HepG2 (cell line): Measurements from ENCODE around the gene BICRAL. TPM values are rescaled to one million over a fixed set of nuclear protein-coding genes. Genes with fewer than 3 reads are reported as not detected.

ENCODE experiments used
- ATAC-seq: fragments of 200-7000 bp; cut with Tn5 transposase; 3 replicates; pipeline ENCODE4 v1.9.1; 2020; ENCODE audit warnings: mild to moderate bottlenecking, moderate library complexity
- BruUV-seq: library from RNA; stranded (reverse); fragments of 400-500 nt; replicated peaks from 2 replicates; lab custom pipeline; 2021; lab: Mats Ljungman, UMichigan
- CTCF ChIA-PET: fragments of 300-600 bp; formaldehyde crosslinking; extraction: SDS; loops from one replicate; lab custom pipeline; 2021; ENCODE audit warnings: low total read pairs, inconsistent platforms, low intra/inter-chr PET ratio; lab: Yijun Ruan, JAX
- POLR2A ChIA-PET: fragments of 350-600 bp; sonication (Branson Sonifier 250); formaldehyde crosslinking; loops from one replicate; lab custom pipeline; 2020; ENCODE audit warnings: antibody characterized with exemption, inconsistent platforms; lab: Yijun Ruan, JAX
- DNase-seq: peaks from one replicate; pipeline ENCODE4 v3.0.0-alpha.2; 2015; ENCODE audit warnings: low spot score
- FAIRE-seq: peaks from 3 replicates; lab custom pipeline; 2011; peaks lifted over from hg19 to GRCh38; lab: Jason Lieb, UNC
- H2AFZ ChIP-seq: one replicate; pipeline ENCODE4 v1.6.1; 2011; ENCODE audit warnings: low read length, inconsistent platforms
- H3K27ac ChIP-seq: fragments of 300-600 bp; 3 replicates; pipeline ENCODE4 v1.8.0; 2011; ENCODE audit warnings: mixed run types, mild to moderate bottlenecking, mixed read lengths, low read length, inconsistent platforms; ENCODE audit not compliant: insufficient read depth; ENCODE audit errors: extremely low read length
- H3K27me3 ChIP-seq, 2 experiments: fragments of 200-600 bp in 1 of 2; 2 replicates in 1 of 2; 3 replicates in 1 of 2; pipeline versions ENCODE4 v1.6.0 to v1.8.0; 2011; ENCODE audit warnings: low read length in 2 of 2, mild to moderate bottlenecking in 2 of 2, moderate library complexity in 2 of 2, inconsistent platforms in 1 of 2; ENCODE audit not compliant: insufficient read depth in 2 of 2, control insufficient read depth in 1 of 2
- H3K36me3 ChIP-seq, 2 experiments: fragments of 200-600 bp in 1 of 2; replicated peaks in 1 of 2; 2 replicates in 1 of 2; 3 replicates in 1 of 2; pipeline versions ENCODE4 v1.5.1 to v1.8.0; 2011; ENCODE audit warnings: low read length in 2 of 2, inconsistent platforms in 1 of 2; ENCODE audit not compliant: insufficient read depth in 2 of 2, control insufficient read depth in 1 of 2
- H3K4me1 ChIP-seq: 2 replicates; pipeline ENCODE4 v1.5.1; 2012; ENCODE audit warnings: low read length, inconsistent platforms; ENCODE audit not compliant: insufficient read depth
- H3K4me2 ChIP-seq: 2 replicates; pipeline ENCODE4 v1.6.0; 2011; ENCODE audit warnings: low read depth, low read length, inconsistent platforms
- H3K4me3 ChIP-seq, 3 experiments: fragments of 200-600 bp in 1 of 3; sonication (generic), shearing (Covaris generic) in 1 of 3; replicated peaks in 1 of 3; 2 replicates each; pipeline ENCODE4 v1.5.1; 2011 to 2016; ENCODE audit warnings: low read length in 3 of 3, inconsistent platforms in 2 of 3, low read depth in 2 of 3, mild to moderate bottlenecking in 2 of 3, control low read depth in 1 of 3, mixed read lengths in 1 of 3; ENCODE audit not compliant: insufficient read depth in 1 of 3
- H3K79me2 ChIP-seq: one replicate; pipeline ENCODE4 v1.6.1; 2011; ENCODE audit warnings: low read length, inconsistent platforms; ENCODE audit not compliant: insufficient read depth
- H3K9ac ChIP-seq: 2 replicates; pipeline ENCODE4 v1.6.0; 2011; ENCODE audit warnings: mild to moderate bottlenecking, low read depth, low read length, inconsistent platforms; ENCODE audit not compliant: insufficient read depth
- H3K9me3 ChIP-seq: 2 replicates; pipeline ENCODE4 v1.5.1; 2012; ENCODE audit warnings: mild to moderate bottlenecking, low read length
- H4K20me1 ChIP-seq: 2 replicates; pipeline ENCODE4 v1.6.0; 2011; ENCODE audit warnings: inconsistent platforms, mild to moderate bottlenecking, low read length, moderate library complexity; ENCODE audit not compliant: insufficient read depth
- GABPB1 ChIP-seq: IDR thresholded peaks from 2 replicates; pipeline ENCODE4 v1.6.1; 2016; ENCODE audit warnings: mild to moderate bottlenecking, missing genetic modification reagents, moderate library complexity, missing compliant biosample characterization
- HIVEP1 ChIP-seq: sonication (generic); formaldehyde crosslinking; IDR thresholded peaks from 2 replicates; pipeline ENCODE4 v1.4.0; 2020; ENCODE audit warnings: mild to moderate bottlenecking, missing genetic modification reagents
- KDM3A ChIP-seq: IDR thresholded peaks from 2 replicates; pipeline ENCODE4 v1.6.1; 2018; ENCODE audit warnings: low read depth, missing compliant biosample characterization
- KMT2A ChIP-seq: sonication (generic); formaldehyde crosslinking; IDR thresholded peaks from 2 replicates; pipeline ENCODE4 v1.4.0; 2020; ENCODE audit warnings: missing genetic modification reagents
- MAFK ChIP-seq, 2 experiments: IDR thresholded peaks in 1 of 2; conservative IDR thresholded peaks in 1 of 2; 2 replicates each; pipeline ENCODE4 v1.6.1; 2011; ENCODE audit warnings: improper control_type of control experiment in 2 of 2, low read length in 2 of 2
- MED13 ChIP-seq: sonication (generic); formaldehyde crosslinking; IDR thresholded peaks from 2 replicates; pipeline ENCODE4 v1.5.0; 2020; ENCODE audit warnings: missing genetic modification reagents
- ZFP41 ChIP-seq: sonication (generic); formaldehyde crosslinking; IDR thresholded peaks from 2 replicates; pipeline ENCODE4 v1.4.0; 2020; ENCODE audit warnings: mild to moderate bottlenecking, missing genetic modification reagents, borderline replicate concordance
- ZNF121 ChIP-seq: sonication (generic); formaldehyde crosslinking; IDR thresholded peaks from 2 replicates; pipeline ENCODE4 v1.5.0; 2020; ENCODE audit warnings: mild to moderate bottlenecking, missing genetic modification reagents
- ZNF496 ChIP-seq: sonication (generic); formaldehyde crosslinking; IDR thresholded peaks from 2 replicates; pipeline ENCODE4 v1.8.1; 2023; ENCODE audit warnings: mild to moderate bottlenecking, moderate library complexity, missing genetic modification reagents; ENCODE audit not compliant: insufficient replicate concordance
- ZNF737 ChIP-seq: sonication (generic); formaldehyde crosslinking; IDR thresholded peaks from 2 replicates; pipeline ENCODE4 v1.5.0; 2020; ENCODE audit warnings: missing genetic modification reagents, mild to moderate bottlenecking, borderline replicate concordance
- WGBS: methylation state at CpG from one replicate; pipeline ENCODE4 v1.1.6; 2017; ENCODE audit warnings: low lambda C conversion rate; 5-methylcytosine and 5-hydroxymethylcytosine counted together
- in situ Hi-C: cut with HindIII; loops from 2 replicates; pipeline ENCODE4 v1.10.0; 2017; ENCODE audit warnings: low pct_unique_long_range_greater_than_20kb; ENCODE audit not compliant: extremely low pct_ligation_motif_present
- intact Hi-C: fragments of 100-400 bp; cut with micrococcal nuclease; formaldehyde crosslinking; loops from one replicate; pipeline ENCODE4 v1.10.0; 2022; ENCODE audit not compliant: unreplicated experiment
- polyA plus RNA-seq, 8 experiments: library from polyadenylated mRNA; depleted of rRNA in 3 of 8; stranded (reverse) in 7 of 8; unstranded in 1 of 8; fragments of >200 nt; fragmentation: Illumina TruSeq in 4 of 8; extraction: Trizol in 4 of 8; gene quantifications; 2 replicates each; pipeline versions ENCODE4 v1.2.1 to v1.2.3, GENCODE V29; 2011 to 2016; ENCODE audit warnings: low read depth in 4 of 8, missing spikeins in 1 of 8, mixed read lengths in 1 of 8; ENCODE audit not compliant: insufficient read depth in 1 of 8
- total RNA-seq, 5 experiments: library from RNA; depleted of rRNA; stranded (reverse); fragments of >200 nt; fragmentation: Illumina TruSeq; extraction: Trizol; gene quantifications; 2 replicates each; pipeline ENCODE4 v1.2.3, GENCODE V29; 2016; ENCODE audit warnings: low read depth in 1 of 5
- TF ChIP-seq, protein P1 (sequence below): sonication (generic); formaldehyde crosslinking; IDR thresholded peaks from 2 replicates; pipeline ENCODE4 v1.4.0; 2020; ENCODE audit warnings: mild to moderate bottlenecking, missing genetic modification reagents
- TF ChIP-seq, protein P2 (sequence below): fragments of 450-650 bp; IDR thresholded peaks from 2 replicates; pipeline ENCODE4 v1.6.1; 2017
- TF ChIP-seq, protein P3 (sequence below): sonication (generic); formaldehyde crosslinking; IDR thresholded peaks from 2 replicates; pipeline ENCODE4 v1.5.1; 2020; ENCODE audit warnings: mild to moderate bottlenecking, missing genetic modification reagents, borderline replicate concordance

Gene BICRAL
- total and polyA plus RNA-seq, 2 of the 13 experiments (the other 11 are each of a cell fraction or from before 2014, with no cell fraction given): 5.0 to 13.5 TPM

DNA sequence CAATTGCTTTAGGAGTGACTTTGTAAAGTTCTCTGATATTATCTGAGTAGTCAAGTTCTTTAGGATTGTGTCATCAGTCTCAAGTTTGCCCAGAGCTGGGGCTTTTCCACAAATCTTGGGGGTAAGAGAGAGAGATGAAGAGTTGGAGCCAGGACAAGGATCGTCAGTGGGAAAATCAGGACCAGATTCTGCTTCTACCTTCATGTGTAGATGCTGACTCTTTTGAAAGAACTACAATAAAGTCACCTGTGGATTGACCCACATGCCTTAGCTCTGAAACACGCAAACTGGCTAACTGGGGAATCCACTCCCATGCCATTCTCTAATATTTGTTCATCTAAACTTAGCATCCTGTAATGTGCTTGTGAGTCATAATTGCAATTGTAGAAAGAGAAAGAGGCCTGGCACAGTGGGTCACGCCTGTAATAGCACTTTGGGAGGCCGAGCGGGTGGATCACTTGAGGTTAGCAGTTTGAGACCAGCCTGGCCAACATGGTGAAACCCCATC lies 15.6 kb upstream of the BICRAL start (continued):
- TF ChIP-seq, protein P1, sequence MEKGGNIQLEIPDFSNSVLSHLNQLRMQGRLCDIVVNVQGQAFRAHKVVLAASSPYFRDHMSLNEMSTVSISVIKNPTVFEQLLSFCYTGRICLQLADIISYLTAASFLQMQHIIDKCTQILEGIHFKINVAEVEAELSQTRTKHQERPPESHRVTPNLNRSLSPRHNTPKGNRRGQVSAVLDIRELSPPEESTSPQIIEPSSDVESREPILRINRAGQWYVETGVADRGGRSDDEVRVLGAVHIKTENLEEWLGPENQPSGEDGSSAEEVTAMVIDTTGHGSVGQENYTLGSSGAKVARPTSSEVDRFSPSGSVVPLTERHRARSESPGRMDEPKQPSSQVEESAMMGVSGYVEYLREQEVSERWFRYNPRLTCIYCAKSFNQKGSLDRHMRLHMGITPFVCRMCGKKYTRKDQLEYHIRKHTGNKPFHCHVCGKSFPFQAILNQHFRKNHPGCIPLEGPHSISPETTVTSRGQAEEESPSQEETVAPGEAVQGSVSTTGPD (CRISPR knock-in tag): no peak
- TF ChIP-seq KDM3A (CRISPR knock-in tag): no peak
- TF ChIP-seq, protein P2, sequence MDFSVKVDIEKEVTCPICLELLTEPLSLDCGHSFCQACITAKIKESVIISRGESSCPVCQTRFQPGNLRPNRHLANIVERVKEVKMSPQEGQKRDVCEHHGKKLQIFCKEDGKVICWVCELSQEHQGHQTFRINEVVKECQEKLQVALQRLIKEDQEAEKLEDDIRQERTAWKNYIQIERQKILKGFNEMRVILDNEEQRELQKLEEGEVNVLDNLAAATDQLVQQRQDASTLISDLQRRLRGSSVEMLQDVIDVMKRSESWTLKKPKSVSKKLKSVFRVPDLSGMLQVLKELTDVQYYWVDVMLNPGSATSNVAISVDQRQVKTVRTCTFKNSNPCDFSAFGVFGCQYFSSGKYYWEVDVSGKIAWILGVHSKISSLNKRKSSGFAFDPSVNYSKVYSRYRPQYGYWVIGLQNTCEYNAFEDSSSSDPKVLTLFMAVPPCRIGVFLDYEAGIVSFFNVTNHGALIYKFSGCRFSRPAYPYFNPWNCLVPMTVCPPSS: no peak

DNA sequence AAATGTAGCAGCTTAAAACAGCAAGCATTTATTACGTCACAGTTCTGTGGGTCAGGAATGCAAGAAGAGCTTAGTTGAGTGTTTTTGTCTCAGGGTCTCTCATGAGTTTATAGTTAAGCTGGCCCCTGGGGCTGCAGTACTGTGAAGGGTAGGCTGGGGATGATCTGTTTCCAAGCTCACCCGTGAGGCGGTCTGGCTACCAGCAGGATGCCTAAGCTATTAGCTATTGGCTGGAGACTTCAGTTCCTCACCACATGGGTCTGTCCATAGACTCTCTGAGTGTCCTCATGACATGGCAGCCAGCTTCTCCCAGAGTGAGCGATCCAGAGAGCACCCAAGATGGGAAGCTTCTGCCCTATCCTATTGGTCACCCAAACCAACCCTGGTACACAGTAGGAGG lies 12.8 kb upstream of the BICRAL start:
- no peak for DNase-seq
- POLR2A ChIA-PET: interaction anchor here (1.0 to 1.2 kb wide), 3 partner anchors 10 to 22 kb away, joined by 4 to 6 read pairs (median 4); no protein-coding TSS in a partner anchor
- Histone ChIP-seq H3K4me3 (no peak overlapping the region), H3K9me3 (no peaks in the 10 kb centered on the region), H2AFZ (no peak overlapping the region), H3K4me1 (no peaks in the 10 kb centered on the region), H3K79me2 (no peaks in the 10 kb centered on the region), H3K4me2 (no peak overlapping the region), H3K27me3 (no peaks in the 10 kb centered on the region), H4K20me1 (no peaks in the 10 kb centered on the region), H3K36me3 (no peaks in the 10 kb centered on the region; a peak in 1 of 5 replicates), H3K9ac (no peak overlapping the region), H3K27ac (no peak overlapping the region)
- FAIRE-seq: no peak
- ATAC-seq: no peak; the same call in 2 of the 3 replicates
- in situ Hi-C loops: no loop called here
- intact Hi-C loops: no loop called here
- 97% methylated on average over 4 of the region's 4 CpGs for WGBS
- BruUV-seq: no TSS peak
- CTCF ChIA-PET: no interaction called here
- no peak for TF ChIP-seq MAFK (conservative IDR thresholded peaks at IDR 0.05 in 1 of 2, IDR thresholded peaks at IDR 0.05 in 1 of 2; ENCODE audit: low read length in 2 of 2)
- TF ChIP-seq HIVEP1 (CRISPR knock-in tag): no peak
- TF ChIP-seq, protein P3, sequence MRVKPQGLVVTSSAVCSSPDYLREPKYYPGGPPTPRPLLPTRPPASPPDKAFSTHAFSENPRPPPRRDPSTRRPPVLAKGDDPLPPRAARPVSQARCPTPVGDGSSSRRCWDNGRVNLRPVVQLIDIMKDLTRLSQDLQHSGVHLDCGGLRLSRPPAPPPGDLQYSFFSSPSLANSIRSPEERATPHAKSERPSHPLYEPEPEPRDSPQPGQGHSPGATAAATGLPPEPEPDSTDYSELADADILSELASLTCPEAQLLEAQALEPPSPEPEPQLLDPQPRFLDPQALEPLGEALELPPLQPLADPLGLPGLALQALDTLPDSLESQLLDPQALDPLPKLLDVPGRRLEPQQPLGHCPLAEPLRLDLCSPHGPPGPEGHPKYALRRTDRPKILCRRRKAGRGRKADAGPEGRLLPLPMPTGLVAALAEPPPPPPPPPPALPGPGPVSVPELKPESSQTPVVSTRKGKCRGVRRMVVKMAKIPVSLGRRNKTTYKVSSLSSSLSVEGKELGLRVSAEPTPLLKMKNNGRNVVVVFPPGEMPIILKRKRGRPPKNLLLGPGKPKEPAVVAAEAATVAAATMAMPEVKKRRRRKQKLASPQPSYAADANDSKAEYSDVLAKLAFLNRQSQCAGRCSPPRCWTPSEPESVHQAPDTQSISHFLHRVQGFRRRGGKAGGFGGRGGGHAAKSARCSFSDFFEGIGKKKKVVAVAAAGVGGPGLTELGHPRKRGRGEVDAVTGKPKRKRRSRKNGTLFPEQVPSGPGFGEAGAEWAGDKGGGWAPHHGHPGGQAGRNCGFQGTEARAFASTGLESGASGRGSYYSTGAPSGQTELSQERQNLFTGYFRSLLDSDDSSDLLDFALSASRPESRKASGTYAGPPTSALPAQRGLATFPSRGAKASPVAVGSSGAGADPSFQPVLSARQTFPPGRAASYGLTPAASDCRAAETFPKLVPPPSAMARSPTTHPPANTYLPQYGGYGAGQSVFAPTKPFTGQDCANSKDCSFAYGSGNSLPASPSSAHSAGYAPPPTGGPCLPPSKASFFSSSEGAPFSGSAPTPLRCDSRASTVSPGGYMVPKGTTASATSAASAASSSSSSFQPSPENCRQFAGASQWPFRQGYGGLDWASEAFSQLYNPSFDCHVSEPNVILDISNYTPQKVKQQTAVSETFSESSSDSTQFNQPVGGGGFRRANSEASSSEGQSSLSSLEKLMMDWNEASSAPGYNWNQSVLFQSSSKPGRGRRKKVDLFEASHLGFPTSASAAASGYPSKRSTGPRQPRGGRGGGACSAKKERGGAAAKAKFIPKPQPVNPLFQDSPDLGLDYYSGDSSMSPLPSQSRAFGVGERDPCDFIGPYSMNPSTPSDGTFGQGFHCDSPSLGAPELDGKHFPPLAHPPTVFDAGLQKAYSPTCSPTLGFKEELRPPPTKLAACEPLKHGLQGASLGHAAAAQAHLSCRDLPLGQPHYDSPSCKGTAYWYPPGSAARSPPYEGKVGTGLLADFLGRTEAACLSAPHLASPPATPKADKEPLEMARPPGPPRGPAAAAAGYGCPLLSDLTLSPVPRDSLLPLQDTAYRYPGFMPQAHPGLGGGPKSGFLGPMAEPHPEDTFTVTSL (CRISPR knock-in tag): no peak
- TF ChIP-seq MED13 (CRISPR knock-in tag): no peak
- TF ChIP-seq ZNF737 (CRISPR knock-in tag): no peak
- TF ChIP-seq GABPB1 (CRISPR knock-in tag): no peak
- TF ChIP-seq ZNF121: no peak
- no peak for TF ChIP-seq KMT2A
- no peak for TF ChIP-seq ZNF496
- no peak for TF ChIP-seq ZFP41
